PC-9 (cell line): Measurements from ENCODE around the gene REEP3. TPM values are rescaled to one million over a fixed set of nuclear protein-coding genes. Genes with fewer than 3 reads are reported as not detected.

Experiments used
- BruUV-seq: library from RNA; stranded (reverse); fragments of 400-500 nt; replicated peaks from 2 replicates; lab custom pipeline; 2021; lab: Mats Ljungman, UMichigan
- CTCF ChIA-PET: fragments of 300-600 bp; sonication (Branson Sonifier 250); formaldehyde crosslinking; loops from one replicate; lab custom pipeline; 2022; ENCODE audit warnings: antibody characterized with exemption; lab: Charles Lee
- POLR2A ChIA-PET: fragments of 300-600 bp; sonication (Branson Sonifier 250); formaldehyde crosslinking; loops from one replicate; lab custom pipeline; 2022; ENCODE audit warnings: antibody characterized with exemption; ENCODE audit not compliant: unreplicated experiment; lab: Charles Lee
- DNase-seq, 2 experiments: peaks; one replicate each; pipeline versions ENCODE4 v3.0.0 to v3.0.0-alpha.2; 2015 to 2022; ENCODE audit warnings: mixed read lengths in 1 of 2
- H2AFZ ChIP-seq: fragments of 200-600 bp; sonication (generic); 2 replicates; pipeline ENCODE4 v1.8.1; 2017; ENCODE audit warnings: antibody characterized with exemption
- H3F3A ChIP-seq: fragments of 200-600 bp; sonication (generic); 2 replicates; pipeline ENCODE4 v1.8.1; 2017; ENCODE audit warnings: antibody characterized with exemption, mild to moderate bottlenecking, low read depth; ENCODE audit not compliant: insufficient read depth
- H3K27ac ChIP-seq: fragments of 200-600 bp; sonication (generic); 2 replicates; pipeline ENCODE4 v1.6.1; 2016; ENCODE audit warnings: mixed run types
- H3K27me3 ChIP-seq: fragments of 200-600 bp; sonication (generic); 2 replicates; pipeline ENCODE4 v1.6.1; 2016; ENCODE audit warnings: low read depth, mixed run types; ENCODE audit not compliant: insufficient read depth
- H3K36me3 ChIP-seq: fragments of 200-600 bp; sonication (generic); 2 replicates; pipeline ENCODE4 v1.6.1; 2016; ENCODE audit warnings: low read depth, mixed run types
- H3K4me1 ChIP-seq: fragments of 200-600 bp; sonication (generic); replicated peaks from 2 replicates; pipeline ENCODE4 v1.6.1; 2016; ENCODE audit warnings: mixed run types; ENCODE audit not compliant: insufficient read depth
- H3K4me2 ChIP-seq: fragments of 200-600 bp; sonication (generic); 2 replicates; pipeline ENCODE4 v1.6.1; 2017; ENCODE audit warnings: mixed run types
- H3K4me3 ChIP-seq: fragments of 200-600 bp; sonication (generic); 2 replicates; pipeline ENCODE4 v1.6.1; 2016; ENCODE audit warnings: mixed run types
- H3K79me2 ChIP-seq: fragments of 200-600 bp; sonication (generic); 2 replicates; pipeline ENCODE4 v1.6.1; 2017; ENCODE audit warnings: low read depth, mixed run types
- H3K9me2 ChIP-seq: fragments of 200-600 bp; sonication (generic); 2 replicates; pipeline ENCODE4 v1.8.1; 2017; ENCODE audit warnings: mild to moderate bottlenecking; ENCODE audit not compliant: insufficient read depth
- H3K9me3 ChIP-seq: fragments of 200-600 bp; sonication (generic); 2 replicates; pipeline ENCODE4 v1.8.1; 2016; ENCODE audit warnings: low read depth; ENCODE audit not compliant: insufficient read depth
- H4K20me1 ChIP-seq: fragments of 200-600 bp; sonication (generic); 2 replicates; pipeline ENCODE4 v1.8.1; 2017; ENCODE audit not compliant: insufficient read depth
- CTCF ChIP-seq: fragments of 200-600 bp; sonication (generic); conservative IDR thresholded peaks from 2 replicates; pipeline ENCODE4 v1.6.1; 2017; ENCODE audit warnings: mixed run types, antibody characterized with exemption, mild to moderate bottlenecking, moderate library complexity
- EZH2 ChIP-seq: fragments of 200-600 bp; sonication (generic); IDR thresholded peaks from 2 replicates; pipeline ENCODE4 v1.8.0; 2017; ENCODE audit warnings: antibody characterized with exemption, low read depth
- intact Hi-C: fragments of 100-400 bp; cut with micrococcal nuclease; formaldehyde crosslinking; loops from one replicate; pipeline ENCODE4 v1.10.0; 2022; ENCODE audit not compliant: unreplicated experiment
- total RNA-seq: library from RNA; stranded (reverse); gene quantifications from 2 replicates; pipeline ENCODE4 v1.2.3, GENCODE V29; 2021

Gene REEP3
- total RNA-seq, 1 experiment from 2014 or later: 56.4 TPM

GRCh38 chr10:63611078-63611477 lies 89.9 kb downstream of the REEP3 start:
- Histone ChIP-seq H3K4me3 (no peak overlapping the region), H3K36me3 (no peaks in the 10 kb centered on the region)
- intact Hi-C loops: no loop called here

GRCh38 chr10:63614371-63614891 lies 93.2 kb downstream of the REEP3 start:
- Histone ChIP-seq H3K27ac (no peak overlapping the region), H3F3A (no peaks in the 10 kb centered on the region), H3K4me3 (no peak overlapping the region), H4K20me1 (no peaks in the 10 kb centered on the region), H3K4me2 (no peak overlapping the region), H3K9me3 (no peaks in the 10 kb centered on the region), H2AFZ (no peak overlapping the region), H3K9me2 (no peaks in the 10 kb centered on the region), H3K4me1 (no peaks in the 10 kb centered on the region), H3K36me3 (no peaks in the 10 kb centered on the region), H3K27me3 (no peaks in the 10 kb centered on the region), H3K79me2 (no peaks in the 10 kb centered on the region)
- BruUV-seq: no TSS peak
- POLR2A ChIA-PET: interaction anchor here (0.6 kb wide), 1 partner anchor 156 kb away, joined by 5 read pairs; no protein-coding TSS in a partner anchor
- no peak for DNase-seq
- intact Hi-C loops: no loop called here
- no peak for TF ChIP-seq EZH2
- no peak for TF ChIP-seq CTCF
- CTCF ChIA-PET: no interaction called here

More at GRCh38 chr10:63611078-63611477, 89.9 kb downstream of the REEP3 start:
- ChIA-PET CTCF (interaction anchor here (0.7 kb wide), 1 partner anchor 56 kb away, joined by 3 read pairs; no protein-coding TSS in a partner anchor), POLR2A (interaction anchor here (0.5 to 0.6 kb wide), 2 partner anchors 394 to 1042 kb away, joined by 6 to 7 read pairs; no protein-coding TSS in a partner anchor)
- no TSS peak for BruUV-seq
- no peak overlapping the region for H2AFZ ChIP-seq
- no peak overlapping the region for H3K4me2 ChIP-seq
- H4K20me1 ChIP-seq: no peaks in the 10 kb centered on the region
- H3K9me2 ChIP-seq: no peaks in the 10 kb centered on the region
- TF ChIP-seq EZH2 (no peak), CTCF (no peak)
- H3K27me3 ChIP-seq: no peaks in the 10 kb centered on the region
- no peaks in the 10 kb centered on the region for H3F3A ChIP-seq
- H3K9me3 ChIP-seq: no peaks in the 10 kb centered on the region
- H3K4me1 ChIP-seq: no peaks in the 10 kb centered on the region
- H3K79me2 ChIP-seq: no peaks in the 10 kb centered on the region
- no peak overlapping the region for H3K27ac ChIP-seq
- no peak for DNase-seq

- no peak for DNase-seq
- H3K27ac ChIP-seq: no peak overlapping the region
- no peak overlapping the region for H3K4me3 ChIP-seq
- H3K79me2 ChIP-seq: no peaks in the 10 kb centered on the region
- ChIA-PET CTCF (no interaction called here), POLR2A (no interaction called here)
- intact Hi-C loops: no loop called here
- H2AFZ ChIP-seq: no peak overlapping the region
- H3K36me3 ChIP-seq: no peaks in the 10 kb centered on the region
- H4K20me1 ChIP-seq: no peaks in the 10 kb centered on the region
- BruUV-seq: no TSS peak
- H3K27me3 ChIP-seq: no peaks in the 10 kb centered on the region
- H3K4me2 ChIP-seq: no peak overlapping the region
- no peaks in the 10 kb centered on the region for H3K4me1 ChIP-seq
- TF ChIP-seq CTCF (no peak), EZH2 (no peak)
- H3K9me3 ChIP-seq: no peaks in the 10 kb centered on the region
- H3K9me2 ChIP-seq: no peaks in the 10 kb centered on the region
- no peaks in the 10 kb centered on the region; the same call in 1 of the 2 replicates for H3F3A ChIP-seq
Measured at GRCh38 chr10:63618552-63618951, 97.4 kb downstream of the REEP3 start.
